HCT116 (cell line): ENCODE data around the gene LRRTM2.

ENCODE experiments used
- CEBPB ChIP-seq: IDR thresholded peaks from 2 replicates; pipeline ENCODE4 v1.6.1; 2012; ENCODE audit warnings: low read depth
- EGR1 ChIP-seq: IDR thresholded peaks from 2 replicates; pipeline ENCODE4 v1.6.1; 2012; ENCODE audit warnings: low read depth
- EZH2 ChIP-seq: fragments of 200-600 bp; sonication (generic); IDR thresholded peaks from 2 replicates; pipeline ENCODE4 v1.6.1; 2017; ENCODE audit warnings: antibody characterized with exemption, mixed run types
- EZH2phosphoT487 ChIP-seq: fragments of 200-600 bp; IDR thresholded peaks from 2 replicates; pipeline ENCODE4 v1.6.1; 2018; ENCODE audit warnings: antibody characterized with exemption, borderline replicate concordance
- POLR2A ChIP-seq: IDR thresholded peaks from 2 replicates; pipeline ENCODE4 v1.7.0; 2011; ENCODE audit warnings: borderline replicate concordance; ENCODE audit not compliant: insufficient read depth, insufficient read length; ENCODE audit errors: extremely low read depth
- POLR2AphosphoS5 ChIP-seq: IDR thresholded peaks from 2 replicates; pipeline ENCODE4 v1.6.1; 2011; ENCODE audit warnings: mild to moderate bottlenecking, low read depth, low read length, moderate library complexity
- RAD21 ChIP-seq: IDR thresholded peaks from 2 replicates; pipeline ENCODE4 v1.6.1; 2012; ENCODE audit warnings: low read depth, mild to moderate bottlenecking
- SP1 ChIP-seq: IDR thresholded peaks from 2 replicates; pipeline ENCODE4 v1.6.1; 2012; ENCODE audit warnings: low read depth
- TCF7L2 ChIP-seq: IDR thresholded peaks from 2 replicates; pipeline ENCODE4 v1.7.0; 2011; ENCODE audit warnings: borderline replicate concordance, inconsistent platforms; ENCODE audit not compliant: insufficient read depth, insufficient read length; ENCODE audit errors: extremely low read depth
- TF ChIP-seq, protein P1 (sequence below): IDR thresholded peaks from 2 replicates; pipeline ENCODE4 v1.6.1; 2012; ENCODE audit warnings: low read depth
- TF ChIP-seq, protein P2 (sequence below): IDR thresholded peaks from 2 replicates; pipeline ENCODE4 v1.6.1; 2012
- TF ChIP-seq, protein P3 (sequence below), 3 experiments: fragments of 200-600 bp in 1 of 3; sonication (generic) in 1 of 3; IDR thresholded peaks in 2 of 3; conservative IDR thresholded peaks in 1 of 3; 2 replicates each; pipeline ENCODE4 v1.5.1; 2012 to 2017; ENCODE audit warnings: low read depth in 2 of 3, low read length in 2 of 3, antibody characterized with exemption in 1 of 3, borderline replicate concordance in 1 of 3, control low read depth in 1 of 3, mild to moderate bottlenecking in 1 of 3, mixed read lengths in 1 of 3, mixed run types in 1 of 3, moderate library complexity in 1 of 3; ENCODE audit not compliant: insufficient read depth in 1 of 3

DNA sequence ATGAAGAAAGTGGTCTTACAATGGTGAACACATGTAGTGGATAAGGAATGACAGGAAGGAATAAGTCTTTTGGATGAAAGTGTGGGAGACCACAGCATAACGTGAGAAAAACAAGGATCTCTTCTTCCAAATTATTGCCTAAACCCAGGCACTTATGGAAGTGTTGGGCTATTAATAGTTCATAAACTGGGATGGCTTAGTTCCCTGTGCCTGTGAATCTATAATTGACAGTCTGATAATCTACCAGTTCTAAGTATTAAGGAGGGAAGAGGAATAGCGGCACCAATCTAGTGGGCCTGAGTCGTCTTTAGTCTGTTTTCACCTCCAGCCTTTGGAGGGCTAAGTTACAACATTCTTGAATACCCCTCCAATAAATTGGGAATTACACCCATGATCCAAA is 39.2 kb upstream of the LRRTM2 start:
- TF ChIP-seq, protein P1, sequence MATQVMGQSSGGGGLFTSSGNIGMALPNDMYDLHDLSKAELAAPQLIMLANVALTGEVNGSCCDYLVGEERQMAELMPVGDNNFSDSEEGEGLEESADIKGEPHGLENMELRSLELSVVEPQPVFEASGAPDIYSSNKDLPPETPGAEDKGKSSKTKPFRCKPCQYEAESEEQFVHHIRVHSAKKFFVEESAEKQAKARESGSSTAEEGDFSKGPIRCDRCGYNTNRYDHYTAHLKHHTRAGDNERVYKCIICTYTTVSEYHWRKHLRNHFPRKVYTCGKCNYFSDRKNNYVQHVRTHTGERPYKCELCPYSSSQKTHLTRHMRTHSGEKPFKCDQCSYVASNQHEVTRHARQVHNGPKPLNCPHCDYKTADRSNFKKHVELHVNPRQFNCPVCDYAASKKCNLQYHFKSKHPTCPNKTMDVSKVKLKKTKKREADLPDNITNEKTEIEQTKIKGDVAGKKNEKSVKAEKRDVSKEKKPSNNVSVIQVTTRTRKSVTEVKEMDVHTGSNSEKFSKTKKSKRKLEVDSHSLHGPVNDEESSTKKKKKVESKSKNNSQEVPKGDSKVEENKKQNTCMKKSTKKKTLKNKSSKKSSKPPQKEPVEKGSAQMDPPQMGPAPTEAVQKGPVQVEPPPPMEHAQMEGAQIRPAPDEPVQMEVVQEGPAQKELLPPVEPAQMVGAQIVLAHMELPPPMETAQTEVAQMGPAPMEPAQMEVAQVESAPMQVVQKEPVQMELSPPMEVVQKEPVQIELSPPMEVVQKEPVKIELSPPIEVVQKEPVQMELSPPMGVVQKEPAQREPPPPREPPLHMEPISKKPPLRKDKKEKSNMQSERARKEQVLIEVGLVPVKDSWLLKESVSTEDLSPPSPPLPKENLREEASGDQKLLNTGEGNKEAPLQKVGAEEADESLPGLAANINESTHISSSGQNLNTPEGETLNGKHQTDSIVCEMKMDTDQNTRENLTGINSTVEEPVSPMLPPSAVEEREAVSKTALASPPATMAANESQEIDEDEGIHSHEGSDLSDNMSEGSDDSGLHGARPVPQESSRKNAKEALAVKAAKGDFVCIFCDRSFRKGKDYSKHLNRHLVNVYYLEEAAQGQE: no peak
- TF ChIP-seq POLR2A (no peak), TCF7L2 (no peak), EZH2phosphoT487 (no peak), EGR1 (no peak), RAD21 (no peak), POLR2AphosphoS5 (no peak), EZH2 (no peak), CEBPB (no peak), SP1 (no peak)
- TF ChIP-seq, protein P2, sequence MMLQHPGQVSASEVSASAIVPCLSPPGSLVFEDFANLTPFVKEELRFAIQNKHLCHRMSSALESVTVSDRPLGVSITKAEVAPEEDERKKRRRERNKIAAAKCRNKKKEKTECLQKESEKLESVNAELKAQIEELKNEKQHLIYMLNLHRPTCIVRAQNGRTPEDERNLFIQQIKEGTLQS: no peak
- TF ChIP-seq, protein P3, sequence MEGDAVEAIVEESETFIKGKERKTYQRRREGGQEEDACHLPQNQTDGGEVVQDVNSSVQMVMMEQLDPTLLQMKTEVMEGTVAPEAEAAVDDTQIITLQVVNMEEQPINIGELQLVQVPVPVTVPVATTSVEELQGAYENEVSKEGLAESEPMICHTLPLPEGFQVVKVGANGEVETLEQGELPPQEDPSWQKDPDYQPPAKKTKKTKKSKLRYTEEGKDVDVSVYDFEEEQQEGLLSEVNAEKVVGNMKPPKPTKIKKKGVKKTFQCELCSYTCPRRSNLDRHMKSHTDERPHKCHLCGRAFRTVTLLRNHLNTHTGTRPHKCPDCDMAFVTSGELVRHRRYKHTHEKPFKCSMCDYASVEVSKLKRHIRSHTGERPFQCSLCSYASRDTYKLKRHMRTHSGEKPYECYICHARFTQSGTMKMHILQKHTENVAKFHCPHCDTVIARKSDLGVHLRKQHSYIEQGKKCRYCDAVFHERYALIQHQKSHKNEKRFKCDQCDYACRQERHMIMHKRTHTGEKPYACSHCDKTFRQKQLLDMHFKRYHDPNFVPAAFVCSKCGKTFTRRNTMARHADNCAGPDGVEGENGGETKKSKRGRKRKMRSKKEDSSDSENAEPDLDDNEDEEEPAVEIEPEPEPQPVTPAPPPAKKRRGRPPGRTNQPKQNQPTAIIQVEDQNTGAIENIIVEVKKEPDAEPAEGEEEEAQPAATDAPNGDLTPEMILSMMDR (IDR thresholded peaks at IDR 0.05 in 2 of 3, conservative IDR thresholded peaks at IDR 0.05 in 1 of 3; ENCODE audit: borderline replicate concordance in 1 of 3, insufficient read depth in 1 of 3, low read depth in 2 of 3, low read length in 2 of 3): no peak
